CD4-positive, alpha-beta T cell treated with Interferon alpha-2 for 1 hour (primary cell): Measurements from ENCODE around the gene MTMR12.

Source experiments
- DNase-seq, 2 donors: peaks; one replicate each; pipeline ENCODE4 v3.0.0-alpha.2; 2020 to 2022

The MTMR12 gene

DNA sequence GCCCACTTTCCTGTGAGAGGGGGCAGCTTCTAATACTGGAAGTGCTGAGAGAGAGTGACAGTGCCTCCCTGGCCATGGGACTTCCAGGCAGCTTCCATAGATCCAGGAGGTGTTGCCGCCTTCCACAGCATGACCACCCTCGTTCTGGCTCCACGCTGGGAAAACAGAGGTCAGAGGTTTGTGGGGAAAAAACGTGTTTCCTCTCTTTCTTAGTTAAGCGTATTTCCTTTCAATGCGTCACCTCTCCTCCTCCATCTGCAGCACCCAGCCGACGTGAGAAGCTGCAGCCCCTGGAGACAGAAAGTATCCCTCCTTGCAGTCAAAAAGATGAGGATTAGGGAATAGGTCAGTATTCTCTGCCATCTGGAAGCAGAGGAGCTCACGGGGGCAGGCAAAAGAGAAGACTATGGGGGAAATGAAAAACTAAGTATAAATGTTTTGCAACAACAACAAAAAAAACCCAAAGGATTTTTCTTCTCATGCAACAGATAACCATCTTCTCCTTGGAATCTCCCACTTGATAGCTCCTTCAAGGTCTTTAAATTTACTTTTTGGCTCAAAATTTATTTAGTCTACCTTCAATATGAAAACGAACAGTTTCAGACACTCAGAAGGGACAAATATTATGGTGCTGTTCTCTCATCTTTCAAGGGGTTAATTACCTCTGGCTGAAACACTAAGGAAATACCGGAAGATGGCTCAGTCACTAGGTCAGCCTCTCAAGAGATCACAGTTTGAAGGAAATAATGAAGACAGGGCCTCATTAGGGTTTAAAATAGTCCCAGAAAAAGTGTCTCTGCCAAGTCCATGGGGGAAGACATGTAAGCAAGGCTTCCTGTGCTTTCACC is 38.0 kb downstream of the MTMR12 start:
- no peak for DNase-seq

DNA sequence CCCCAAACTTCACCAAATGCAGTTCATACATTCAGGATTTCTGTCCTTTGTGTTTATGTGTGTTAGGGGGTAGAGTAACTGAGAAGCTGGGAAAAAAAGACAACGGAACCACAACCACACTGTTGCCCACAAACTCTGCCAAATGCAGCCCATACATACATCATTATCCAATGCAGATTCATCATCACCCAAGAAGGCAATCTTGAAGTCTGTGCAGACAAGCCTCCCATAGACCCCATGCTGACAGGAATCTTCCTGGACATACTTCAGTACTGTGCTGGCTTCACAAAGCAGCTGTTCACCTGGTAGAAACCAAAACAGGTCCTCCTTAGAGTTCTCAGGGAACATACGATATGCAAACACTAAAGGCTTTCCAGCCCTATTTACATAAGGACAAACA is 38.9 kb downstream of the MTMR12 start:
- DNase-seq: no peak

DNA sequence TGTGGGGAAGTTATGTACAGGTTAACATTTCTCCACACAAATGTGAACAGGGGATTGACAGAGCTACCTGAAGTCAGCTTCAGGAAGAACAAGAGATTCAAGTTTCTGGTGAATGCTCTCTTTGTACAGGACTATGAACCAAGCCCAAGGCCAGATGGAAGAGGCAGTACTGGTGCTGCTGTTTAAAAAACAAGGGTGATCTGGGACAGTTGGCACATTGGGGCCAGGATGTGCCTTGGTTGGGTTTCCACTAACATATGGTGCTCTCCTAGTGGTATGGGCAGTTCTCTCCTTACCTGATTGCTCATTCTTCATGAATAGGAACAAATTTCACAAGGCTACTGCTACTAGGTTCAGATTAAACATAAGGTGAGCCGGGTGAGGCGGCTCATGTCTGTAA is 40.0 kb downstream of the MTMR12 start:
- DNase-seq: no peak

DNA sequence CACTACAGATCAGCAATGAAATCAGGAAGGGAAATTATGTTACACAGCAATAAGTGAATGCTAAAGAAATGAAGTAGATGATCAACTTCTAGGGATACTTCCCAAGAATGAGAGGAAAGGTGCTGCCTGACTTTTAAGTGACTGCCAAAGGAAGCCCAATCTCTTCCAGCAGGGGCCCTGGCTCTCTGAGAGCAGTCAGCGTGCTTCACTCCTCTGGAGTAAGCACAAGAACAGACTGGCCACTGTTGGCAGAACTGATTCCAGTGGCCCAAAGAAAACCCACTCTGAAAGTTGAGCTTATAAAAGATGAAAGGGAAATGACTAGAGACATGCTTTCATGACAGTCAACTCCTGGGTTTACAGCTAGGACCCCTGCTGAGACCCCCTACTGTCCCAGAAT is 41.8 kb downstream of the MTMR12 start:
- DNase-seq: no peak

DNA sequence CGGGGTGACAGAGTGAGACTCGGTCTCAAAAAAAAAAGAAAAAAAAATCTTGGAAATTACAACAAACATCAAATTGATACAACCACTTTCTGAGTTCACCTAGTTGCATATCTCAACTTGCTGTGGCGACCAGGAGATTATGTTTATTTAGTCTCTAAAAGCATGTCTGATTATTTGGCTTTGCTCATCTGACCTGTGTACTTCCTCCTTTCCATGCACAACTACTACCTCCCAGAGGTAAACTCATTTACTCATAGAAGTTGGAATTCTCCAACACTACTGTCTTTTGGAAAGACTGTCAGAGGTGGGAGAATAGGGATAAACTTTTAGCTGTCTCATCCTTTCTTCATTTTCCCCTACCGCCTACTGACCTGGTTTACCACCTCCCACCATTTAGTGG is 42.6 kb downstream of the MTMR12 start:
- no peak for DNase-seq

DNA sequence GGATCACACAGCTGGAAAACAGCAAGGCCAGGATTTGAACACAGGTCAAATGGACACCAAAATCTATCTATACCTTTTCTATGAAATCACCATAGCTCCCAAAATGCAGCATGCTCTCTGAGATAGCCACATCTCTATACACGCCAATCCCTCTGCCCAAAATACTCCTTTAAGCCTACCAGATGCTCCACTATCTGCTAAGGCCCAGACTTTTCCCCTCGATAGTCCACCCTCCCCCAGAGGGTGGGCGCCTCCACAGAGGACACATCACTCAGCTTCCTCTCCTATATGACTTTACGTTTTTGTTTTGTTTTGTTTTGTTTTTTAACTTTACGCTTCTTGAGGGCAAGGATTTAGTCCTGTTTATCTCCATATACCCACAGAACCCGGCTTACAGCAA is 46.8 kb downstream of the MTMR12 start:
- DNase-seq: no peak

DNA sequence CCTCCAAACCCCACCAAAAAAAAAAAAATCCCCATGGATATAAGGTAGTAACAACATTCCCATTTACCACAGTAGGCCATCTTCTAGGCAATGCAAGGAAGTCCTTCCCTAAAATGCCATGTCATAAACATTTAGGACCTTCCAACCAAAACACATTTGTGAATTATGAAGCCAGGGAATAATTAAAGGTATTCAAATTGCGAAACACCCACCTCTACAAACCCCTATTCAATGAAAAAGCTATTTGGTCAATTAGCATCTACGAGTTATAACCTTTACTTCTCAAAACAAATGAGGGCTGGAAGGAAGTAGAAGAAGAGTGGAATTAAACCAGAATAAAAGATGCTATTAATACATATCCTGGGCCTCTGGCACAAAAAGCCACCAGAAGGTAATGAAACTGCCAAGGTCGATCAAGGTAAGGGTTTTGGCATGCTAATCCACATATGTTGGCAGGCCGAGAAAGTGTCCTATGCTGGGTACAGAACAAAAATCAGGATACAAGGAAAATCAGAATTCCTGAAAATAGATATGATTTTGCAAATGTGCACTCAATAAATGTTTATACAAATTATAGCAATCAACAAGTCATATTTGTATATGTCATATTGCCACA is 47.7 kb downstream of the MTMR12 start:
- DNase-seq: no peak

DNA sequence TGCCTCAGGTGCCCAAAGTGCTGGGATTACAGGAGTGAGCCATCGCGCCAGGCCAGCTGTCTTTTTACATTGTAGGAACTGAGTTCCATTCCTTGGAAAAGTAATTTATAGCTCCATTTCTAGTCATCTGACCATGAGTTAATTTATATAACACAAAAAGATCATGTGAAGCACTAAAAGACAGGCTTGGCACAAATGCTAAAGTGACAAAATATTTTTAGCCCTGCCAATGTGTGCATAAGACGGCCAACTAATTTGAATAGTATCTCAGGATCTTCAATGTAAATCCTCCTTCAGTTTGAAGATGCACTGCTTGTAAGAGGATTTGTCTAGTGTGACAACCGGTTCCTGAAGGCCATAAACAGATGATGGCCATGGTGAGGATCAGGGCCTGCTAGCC is 49.1 kb downstream of the MTMR12 start:
- no peak for DNase-seq

DNA sequence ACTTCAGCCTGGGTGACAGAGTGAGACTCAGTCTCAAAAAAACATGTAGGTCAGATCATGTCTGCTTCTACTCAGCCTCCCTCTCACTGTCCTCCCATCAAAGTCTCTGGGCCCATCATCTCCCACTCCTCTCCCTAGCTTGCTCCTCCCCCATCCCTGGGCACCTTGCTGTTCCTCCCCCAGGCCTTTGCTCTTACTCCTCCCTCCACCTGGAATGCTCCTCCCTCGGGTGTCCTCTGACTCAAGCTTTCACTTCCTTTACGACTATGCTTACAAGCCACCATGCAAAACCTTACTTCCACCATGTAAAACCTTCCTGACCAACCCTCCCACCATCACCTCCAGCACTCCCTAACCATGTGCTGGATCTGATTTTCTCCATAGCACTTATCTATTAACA is 51.5 kb downstream of the MTMR12 start:
- DNase-seq: no peak

DNA sequence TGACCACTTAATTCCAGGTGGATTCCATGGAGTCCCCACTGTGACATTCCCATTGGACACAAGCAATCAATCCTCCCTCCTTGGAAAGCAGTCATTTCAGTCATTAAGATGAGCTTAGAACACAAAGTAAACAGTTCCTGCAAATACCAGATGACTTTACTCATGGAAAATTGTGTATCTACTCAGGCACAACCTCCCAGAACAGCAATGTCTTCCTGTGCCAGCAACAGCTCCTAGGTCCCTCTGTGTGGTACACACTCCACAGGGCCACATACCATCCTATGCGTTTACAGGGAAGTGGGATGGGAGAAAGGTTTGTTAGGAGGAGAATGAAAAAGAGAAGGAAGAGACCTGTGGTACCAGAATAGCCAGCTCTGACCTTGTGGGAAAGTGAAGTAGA is 53.7 kb downstream of the MTMR12 start:
- no peak for DNase-seq

DNA sequence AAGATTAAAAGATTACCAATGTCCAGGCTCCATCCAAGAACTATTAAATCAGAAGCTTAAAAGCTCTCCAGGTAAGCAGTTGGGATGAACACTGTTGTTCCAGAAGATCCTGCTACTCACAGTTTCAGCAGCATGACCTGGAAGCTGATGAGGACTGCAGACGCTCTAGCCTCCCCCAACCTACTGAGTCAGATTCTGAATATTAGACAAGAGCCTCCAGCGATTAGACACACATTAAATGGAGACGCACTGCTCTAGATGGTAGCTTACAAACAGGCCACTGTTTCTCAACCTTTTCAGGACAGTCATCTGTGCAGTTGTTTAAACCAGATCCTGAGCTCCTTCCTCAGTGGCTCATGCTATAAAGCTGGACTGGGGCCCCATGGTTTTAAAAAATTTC is 54.3 kb downstream of the MTMR12 start:
- DNase-seq: no peak

DNA sequence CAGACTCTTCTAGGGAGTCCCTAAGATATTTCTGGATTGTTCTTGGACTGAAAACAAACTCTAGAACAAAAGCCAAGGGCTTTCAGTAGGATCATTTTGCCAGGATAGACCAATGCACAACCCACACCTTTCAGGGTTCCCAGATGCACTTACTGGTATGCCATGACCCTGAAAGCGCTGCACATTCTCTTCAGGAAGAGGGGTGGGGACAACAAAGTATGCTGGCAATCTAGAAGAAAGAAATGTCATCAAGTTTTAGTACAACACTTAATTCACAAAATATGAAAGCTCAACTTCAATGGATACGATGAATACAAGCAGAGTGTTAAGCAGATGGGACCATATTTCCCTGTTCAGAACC is 57.2 kb downstream of the MTMR12 start:
- no peak for DNase-seq

DNA sequence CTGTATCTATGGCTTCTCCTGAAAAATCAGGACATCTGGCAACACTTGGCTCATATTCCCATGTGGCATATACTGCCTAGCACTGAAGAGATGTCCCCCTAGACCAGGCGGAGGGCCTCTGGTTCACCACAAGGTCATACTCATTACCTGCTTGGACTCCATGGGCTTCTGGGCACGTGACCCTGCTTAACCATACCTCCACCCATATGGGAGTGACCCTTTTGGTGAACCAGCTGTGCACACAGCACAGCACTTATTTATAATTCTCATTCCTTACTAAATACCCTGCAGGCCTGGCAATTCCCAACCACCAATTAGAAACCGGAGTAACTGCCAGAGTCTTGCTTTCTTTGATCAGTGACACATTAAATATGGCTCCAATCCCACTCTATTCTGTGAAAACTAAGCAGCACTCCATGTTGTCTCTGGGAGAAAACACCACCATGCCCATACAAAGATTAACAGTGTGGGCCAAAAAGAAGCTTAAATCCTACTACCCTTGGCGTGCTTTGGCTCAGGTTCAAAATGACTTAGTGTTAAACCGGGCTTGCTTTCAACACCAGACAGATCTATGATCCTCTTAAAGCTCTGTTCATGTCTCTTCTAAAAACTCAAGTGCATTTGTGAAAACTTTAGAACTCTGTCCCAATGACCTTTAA is 57.7 kb downstream of the MTMR12 start:
- DNase-seq: no peak

DNA sequence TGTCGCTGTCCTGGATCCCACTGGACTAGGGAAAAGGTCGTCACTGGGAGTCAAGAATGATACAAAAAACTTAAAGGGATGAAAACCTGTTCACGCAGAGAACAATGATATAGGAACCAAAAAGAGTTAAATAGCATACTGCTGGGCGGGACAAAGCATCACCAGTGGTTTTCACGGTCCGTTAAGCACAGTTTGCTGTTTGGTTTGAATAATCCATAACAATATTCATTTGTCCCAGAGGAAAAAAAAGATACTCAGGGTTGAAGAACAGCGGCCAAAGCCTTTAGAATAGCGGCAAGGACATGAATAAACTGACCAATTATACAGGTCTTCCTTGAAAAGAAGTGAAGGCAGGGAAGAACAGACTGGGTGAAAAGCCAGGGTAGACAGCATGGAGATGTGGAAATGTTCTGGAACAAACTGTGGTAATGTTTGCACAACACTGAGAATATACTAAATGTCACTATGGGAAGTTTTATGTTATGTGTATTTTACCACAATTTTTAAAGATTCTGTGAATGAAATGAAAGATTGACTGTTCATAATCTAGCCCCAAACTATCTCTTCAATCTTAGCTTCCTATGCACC is 60.8 kb downstream of the MTMR12 start:
- DNase-seq: no peak

DNA sequence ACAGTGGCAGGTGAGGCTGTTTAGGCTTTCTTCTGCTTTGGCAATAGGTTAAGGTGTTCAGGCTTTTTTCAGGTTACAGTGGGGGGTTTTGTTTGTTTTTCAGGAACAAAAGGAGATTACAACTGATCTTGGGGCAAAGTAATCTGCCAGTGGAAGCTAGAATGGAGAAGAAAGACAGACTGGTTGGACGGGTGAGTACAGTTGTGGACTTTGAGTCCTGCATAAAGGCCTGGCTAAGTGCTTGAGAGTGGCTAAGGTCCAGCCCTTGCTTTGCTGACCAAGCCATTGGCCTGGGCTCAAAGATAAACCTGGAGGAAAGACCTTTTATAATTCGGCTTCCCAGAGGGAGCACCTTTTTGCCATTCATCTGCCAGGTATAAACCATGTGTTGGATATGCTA is 63.1 kb downstream of the MTMR12 start:
- no peak for DNase-seq

DNA sequence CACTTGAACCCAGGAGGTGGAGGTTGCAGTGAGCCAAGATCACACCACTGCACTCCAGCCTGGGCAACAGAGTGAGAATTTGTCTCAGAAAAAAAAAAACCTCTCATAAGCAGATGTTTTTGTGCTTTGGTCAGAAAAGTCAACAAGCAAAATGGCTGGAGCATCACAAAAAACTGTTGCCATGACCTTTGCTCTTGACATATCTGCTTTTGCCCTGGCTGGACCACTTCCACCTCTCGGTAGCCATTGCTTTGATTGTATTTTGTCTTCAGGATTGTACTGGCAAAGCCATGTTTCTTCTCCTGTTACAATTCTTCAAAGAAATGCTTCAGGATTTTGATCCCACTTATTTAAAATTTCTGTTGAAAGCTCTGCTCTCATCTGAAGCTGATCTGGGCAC is 67.0 kb downstream of the MTMR12 start:
- DNase-seq: no peak

DNA sequence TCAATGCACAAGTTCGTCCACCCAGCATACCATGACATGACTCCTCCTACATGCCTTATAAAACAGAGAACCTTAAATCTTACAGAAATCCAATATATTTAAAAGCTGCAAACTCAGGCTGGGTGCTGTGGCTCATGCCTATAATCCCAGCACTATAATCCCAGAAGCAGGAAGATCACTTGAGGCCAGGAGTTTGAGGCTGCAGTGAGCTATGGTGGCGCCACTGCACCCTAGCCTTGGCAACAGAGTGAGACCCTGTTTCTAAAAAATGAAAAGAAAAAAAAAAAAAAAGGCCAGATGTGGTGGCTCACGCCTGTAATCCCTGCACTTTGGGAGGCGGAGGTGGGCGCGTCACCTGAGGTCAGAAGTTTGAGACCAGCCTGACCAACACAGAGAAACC is 68.7 kb downstream of the MTMR12 start:
- DNase-seq: no peak

DNA sequence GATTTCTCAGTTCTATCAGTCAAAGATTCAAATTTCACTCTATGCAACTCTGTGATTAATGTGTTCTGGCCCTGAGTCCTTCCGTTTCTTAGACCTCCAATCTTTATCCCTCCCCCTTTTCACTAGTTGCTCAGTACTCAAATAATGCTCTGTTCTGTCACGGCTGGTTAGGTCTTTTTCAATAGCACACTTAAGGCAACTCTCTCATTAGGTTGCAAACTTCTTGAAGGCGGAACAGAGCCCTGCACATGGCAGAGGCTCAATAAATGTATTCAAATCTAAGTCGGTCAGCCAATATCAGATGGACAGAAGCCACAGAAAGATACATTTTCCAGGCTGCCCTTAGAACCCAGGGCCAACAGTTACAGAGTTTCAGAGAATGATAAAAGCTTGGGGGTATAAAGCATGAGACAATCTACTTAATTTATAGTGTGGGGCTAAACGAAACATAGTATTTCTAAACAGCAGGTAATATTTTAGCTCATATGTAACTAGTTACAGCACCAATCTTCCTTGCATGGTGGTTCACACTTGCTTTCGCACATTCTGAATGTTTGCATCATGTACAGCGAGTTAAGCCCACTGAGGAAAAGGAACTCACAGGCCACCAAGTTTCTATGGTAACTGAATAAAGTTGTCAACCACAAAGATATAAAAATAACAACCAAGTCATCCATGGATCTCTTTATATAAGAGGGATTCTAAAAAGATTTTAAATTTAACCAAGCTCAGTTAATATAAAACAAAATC is 71.5 kb downstream of the MTMR12 start:
- peak; percentile 23 to 57 for DNase-seq

DNA sequence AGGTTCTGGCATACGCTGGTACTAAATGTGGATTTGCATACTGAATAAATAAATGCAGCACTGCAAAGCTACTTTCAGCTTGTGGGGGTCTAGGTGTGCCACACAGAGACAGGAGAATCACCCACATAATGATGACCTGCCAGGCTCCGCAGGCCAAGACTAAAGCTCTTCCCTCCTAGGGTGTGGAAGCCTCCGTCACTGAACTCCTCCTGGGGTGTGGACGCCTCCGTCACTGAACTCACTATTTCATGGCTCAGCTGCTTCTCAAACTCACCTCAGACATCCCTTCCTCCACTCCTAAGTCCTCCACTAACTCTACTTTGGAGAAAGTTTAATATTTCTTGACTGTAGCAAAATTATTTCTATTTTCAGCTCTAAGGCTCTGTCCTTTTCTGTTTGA is 73.4 kb downstream of the MTMR12 start:
- no peak for DNase-seq

DNA sequence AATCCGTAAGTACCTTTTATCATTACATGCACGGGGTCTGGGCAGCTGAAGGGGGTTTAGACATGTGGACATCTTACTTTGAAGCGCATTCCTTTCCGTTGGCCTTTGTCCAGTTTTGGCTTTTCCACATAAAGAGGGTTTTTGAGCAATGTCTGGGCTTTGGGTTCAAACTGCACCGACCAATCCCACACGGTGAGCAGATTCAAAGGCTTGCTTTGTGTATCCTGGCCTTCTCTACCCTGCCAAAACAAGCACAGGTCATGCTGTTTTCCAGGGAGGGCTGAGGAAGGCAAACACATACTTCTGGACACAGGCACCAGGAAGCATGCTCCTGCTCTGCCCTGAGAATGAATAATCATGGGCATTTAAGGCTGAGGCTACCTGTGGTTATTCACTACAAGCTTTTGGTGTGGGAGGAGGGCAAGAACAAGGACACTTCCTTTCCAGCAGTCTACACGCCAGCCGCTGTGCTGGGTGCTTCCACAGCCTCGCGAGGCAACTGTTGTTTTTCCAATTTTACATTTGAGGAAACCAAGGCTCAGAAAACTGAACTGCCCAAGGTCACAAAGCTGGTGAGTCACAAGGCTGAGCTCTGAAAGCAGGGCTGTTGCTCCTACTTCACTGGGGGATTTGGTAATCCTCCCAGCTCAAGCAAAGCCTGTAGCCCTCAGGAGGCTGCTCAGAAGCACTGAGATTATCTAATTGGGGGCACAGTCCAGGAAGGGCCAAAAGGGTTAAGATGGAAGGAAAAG is 78.9 kb downstream of the MTMR12 start:
- no peak for DNase-seq

DNA sequence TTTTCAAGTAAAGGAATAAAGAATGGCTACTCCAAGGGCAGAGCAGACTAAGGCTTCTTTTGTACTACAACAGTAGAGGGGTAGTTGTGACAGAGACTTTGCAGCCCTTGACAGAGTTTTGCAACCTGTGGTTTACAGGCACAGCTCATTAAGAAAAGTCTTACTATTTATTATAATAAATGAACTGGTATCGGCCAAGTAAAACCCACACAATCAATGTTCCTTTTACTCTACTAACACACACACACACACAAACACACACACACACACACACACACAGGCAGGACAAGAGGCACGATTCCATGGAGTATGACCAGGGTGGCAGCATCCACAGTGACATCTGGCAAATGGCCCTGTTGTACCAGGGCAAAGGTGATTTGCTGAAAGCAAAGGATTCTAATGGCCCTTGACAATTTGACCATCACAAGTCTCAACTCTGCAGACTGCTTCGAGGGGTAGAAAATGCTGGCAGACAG is 79.5 kb downstream of the MTMR12 start:
- DNase-seq: no peak
